Islet precursor cell (in vitro differentiated cells): Measurements from ENCODE around the gene PCBP2.
"Not testable (repeated sequence)": the region's sequence is repeated elsewhere in the genome, so short reads cannot be mapped to it uniquely, and the experiment has no call there.

Source experiments
- DNase-seq: peaks from one replicate; pipeline ENCODE4 v3.0.0-alpha.2; 2018

PCBP2 gene

GRCh38 chr12:53441040-53441833 lies 10.7 kb upstream of the PCBP2 start, which contains the start of gene PRR13:
PRR13 (plus strand) TSS chr12:53441734; CDS start chr12:53442715, 981 bp downstream.
- peak; percentile 100 for DNase-seq

GRCh38 chr12:53443955-53444354 lies 7.9 kb upstream of the PCBP2 start:
- no peak for DNase-seq

- DNase-seq, result not testable (repeated sequence)
Measured at GRCh38 chr12:53444593-53445325, 7.1 kb upstream of the PCBP2 start.

DNA sequence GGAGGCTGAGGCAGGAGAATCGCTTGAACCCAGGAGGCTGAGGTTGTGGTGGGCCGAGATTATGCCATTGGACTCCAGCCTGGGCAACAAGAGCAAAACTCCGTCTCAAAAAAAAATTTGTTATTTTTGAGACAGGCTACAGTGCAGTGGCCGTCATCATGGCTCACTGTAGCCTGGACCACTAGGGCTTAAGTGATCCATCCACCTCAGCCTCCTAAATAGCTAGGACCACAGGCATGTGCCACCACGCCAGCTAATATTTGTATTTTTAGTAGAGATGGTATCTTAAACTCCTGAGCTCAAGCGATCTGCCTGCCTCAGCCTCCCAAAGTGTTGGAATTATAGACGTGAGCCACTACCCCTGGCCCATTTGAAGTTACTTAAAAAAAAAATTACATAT lies 966 bp upstream of the PCBP2 start:
- no peak for DNase-seq

DNA sequence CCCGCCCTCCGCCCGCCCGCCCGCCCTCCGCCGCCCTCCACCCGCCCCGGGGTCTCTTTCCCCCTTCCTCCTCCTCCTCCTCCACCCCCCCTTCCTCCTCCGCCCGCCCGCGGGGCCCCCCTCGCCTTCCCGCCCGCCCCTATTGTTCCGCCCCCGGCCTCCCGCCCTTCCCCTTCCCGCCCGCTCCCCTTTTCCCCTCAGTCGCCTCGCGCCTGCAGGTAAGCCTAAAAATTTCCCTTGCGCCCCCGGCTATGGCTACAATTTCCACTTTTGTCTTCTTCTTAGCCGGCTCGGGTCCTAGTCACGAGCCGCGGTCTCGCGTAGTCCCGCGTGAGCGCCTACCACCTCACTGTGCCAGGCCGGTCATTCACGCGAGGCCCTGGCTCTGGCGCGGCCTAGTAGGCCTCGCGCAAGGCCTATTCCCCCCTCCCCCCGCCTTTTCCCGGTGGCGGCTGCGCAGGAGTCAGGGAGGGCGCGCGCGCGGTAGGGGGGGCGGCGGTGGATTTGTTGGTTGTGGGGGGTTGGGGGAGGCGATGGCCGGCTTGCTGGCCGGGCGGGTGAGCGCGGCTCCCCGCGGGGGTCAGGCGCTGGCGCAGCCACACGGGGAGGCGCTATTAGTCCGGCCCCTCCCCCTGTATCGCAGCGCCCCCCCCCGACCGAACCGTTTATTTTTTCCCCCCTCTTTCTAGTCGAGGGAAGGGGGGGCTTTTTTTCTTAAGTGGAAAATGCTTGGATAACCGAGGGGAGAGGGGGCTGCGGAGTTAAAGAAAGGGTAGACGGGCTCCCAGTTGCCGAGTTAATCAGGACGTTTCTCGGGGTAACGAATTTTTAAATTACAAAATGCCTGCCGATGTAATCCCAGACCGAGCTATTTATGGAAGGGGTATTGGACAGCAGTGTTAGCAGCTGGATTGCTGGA lies 516 bp downstream of the PCBP2 start:
- DNase-seq, result peak; percentile 88

DNA sequence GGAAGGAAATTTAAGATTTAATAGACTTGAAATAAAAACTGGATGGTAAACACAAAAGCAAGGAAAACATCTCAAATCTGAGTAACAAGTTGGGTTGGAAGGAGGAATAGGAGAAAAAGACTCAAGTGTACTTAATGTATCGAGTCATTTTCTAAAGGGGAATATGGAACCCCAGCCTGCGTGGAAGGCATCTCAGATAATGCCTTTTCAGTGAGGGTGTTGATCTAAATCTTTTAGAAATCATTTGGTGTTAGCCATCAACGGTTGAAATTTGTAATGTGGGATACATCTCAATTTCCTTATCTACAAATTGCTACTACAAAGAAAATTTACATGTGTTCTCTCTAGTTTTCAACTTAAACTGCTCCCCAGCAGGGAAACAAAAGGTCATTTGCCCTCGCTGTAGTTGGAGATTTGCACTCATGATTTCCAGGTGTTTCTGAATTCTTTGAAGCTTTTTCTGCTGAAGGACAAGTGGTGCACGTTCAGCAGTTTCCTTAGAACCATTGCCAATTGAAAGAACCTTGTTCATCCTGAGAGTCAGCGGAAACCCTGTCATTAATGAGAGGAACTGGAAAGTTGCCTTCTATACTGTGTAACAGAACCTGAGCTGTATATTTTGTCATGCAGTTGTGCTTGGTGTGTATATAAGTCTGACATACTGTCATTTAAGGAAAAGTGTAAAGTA lies 2.2 kb downstream of the PCBP2 start:
- no peak for DNase-seq

DNA sequence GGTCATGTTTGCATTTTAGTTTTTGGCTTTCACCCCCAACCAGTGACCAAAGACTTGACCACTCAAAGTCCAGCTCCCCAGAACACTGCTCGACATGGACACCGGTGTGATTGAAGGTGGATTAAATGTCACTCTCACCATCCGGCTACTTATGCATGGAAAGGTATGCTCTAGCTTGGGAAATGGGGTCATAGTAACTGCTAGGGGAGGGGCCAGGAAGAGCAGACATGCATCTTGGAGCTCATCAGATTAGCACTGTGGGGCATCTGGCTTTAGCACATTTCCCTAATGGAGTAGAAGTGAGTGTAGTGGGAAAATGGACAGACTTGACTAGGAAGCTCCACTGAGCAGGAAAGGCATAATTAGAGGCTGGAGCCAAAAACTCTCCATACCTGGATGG lies 2.8 kb downstream of the PCBP2 start:
- DNase-seq, result no peak

DNA sequence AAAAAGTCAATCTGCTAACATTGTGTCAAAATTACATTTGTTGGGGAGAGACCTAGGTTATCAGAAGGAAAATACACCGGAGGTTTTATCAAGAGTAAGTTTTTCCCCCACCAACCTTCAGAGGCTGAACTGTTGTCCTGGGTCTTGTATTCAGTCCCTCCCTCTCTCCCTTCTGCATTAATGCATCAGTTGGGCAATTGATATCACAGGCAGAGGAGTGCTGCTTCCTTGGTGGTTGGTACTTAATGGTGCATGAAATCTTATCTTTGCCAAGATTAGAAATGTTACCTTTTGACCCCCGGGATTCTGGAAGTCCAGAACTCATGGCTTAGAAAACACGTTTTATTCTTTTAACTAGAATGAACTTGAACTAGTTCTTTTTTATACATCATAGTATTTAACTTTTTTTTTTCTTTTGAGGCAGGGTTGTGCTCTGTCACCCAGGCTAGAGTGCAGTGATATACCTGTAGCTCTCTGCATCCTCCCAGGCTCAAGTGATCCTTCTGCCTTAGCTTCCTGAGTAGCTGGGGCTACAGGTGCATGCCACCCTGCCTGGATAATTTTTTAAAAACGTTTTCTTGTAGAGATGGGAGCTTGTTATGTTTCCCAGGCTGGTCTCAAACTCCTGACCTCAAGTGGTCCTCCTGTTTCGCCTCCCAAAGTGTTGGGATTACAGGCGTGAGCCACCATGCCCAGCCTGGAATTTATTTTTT lies 4.9 kb downstream of the PCBP2 start:
- no peak for DNase-seq

DNA sequence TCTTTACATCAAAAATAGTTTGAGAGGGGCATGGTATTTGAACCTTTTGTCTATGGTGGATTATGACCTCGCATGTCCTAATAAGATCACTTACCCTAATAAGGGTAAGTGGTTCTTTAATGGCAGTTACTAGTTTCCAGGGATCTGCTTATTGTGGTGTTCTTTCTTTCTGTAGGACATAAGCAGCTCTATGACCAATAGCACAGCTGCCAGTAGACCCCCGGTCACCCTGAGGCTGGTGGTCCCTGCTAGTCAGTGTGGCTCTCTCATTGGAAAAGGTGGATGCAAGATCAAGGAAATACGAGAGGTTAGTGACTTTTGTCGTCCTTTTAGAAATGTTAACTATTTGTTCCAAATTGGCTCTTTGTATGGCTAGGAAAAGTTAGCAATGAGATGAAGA lies 7.2 kb downstream of the PCBP2 start:
- no peak for DNase-seq

DNA sequence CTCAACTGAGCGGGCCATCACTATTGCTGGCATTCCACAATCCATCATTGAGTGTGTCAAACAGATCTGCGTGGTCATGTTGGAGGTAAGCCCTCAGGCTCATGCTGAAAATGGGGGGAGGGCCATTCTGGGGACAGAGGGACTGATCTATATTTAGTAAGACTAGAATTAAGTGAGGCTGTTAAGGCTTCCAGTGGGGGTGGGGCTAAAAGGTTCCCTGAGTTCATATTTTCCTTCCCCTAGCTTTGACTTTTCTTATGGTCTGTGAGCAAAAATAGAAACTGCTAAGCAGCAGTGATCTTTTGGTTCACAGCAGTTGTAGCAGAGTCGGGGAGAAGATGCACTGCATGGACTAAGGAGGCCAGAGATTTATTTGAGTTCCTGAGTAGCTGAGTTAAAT lies 9.2 kb downstream of the PCBP2 start:
- no peak for DNase-seq

- no peak for DNase-seq
Measured at GRCh38 chr12:53461591-53461990, 9.7 kb downstream of the PCBP2 start.

GRCh38 chr12:53462935-53463334 lies 11.0 kb downstream of the PCBP2 start:
- no peak for DNase-seq

- DNase-seq, result no peak
Measured at GRCh38 chr12:53463802-53464560, 12.1 kb downstream of the PCBP2 start.

- no peak for DNase-seq
Measured at GRCh38 chr12:53464685-53465418, 12.9 kb downstream of the PCBP2 start.

- DNase-seq, result no peak
Measured at GRCh38 chr12:53465679-53466078, 13.8 kb downstream of the PCBP2 start.

DNA sequence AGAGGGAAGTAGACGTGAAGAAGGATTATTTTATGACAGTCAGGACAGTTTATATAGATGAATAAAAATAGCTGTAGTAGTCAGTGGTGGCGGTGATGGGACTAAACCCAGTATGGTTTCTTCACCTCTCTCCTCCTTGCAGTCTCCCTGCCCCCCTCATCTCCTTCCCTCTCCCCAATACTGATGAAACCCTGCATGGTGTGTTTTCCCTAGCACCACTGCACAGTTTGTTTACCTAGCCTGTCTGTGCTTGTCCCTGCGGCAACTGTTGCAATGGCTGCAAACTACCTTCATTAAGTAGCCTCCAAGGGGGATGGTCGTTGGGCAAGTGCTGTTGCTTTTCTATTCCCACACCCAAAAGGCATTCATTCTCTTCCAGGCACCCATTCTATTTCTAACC lies 14.7 kb downstream of the PCBP2 start:
- DNase-seq, result no peak

DNA sequence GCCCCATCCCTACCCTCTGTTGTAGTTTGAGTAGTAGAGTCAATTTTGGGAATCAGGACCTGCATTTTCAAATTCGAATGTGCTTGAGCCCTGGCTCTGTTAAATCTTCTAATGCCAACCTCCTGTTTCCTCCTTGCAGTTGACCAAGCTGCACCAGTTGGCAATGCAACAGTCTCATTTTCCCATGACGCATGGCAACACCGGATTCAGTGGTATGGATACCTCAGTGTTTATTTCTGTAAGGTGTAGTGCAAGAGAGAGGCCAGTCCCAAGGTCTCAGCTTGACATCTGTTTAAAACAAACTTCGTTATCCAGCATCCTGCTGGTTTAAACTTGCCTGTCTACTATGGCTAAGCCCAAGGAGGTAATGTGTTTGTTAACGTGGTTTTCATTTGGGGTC lies 15.2 kb downstream of the PCBP2 start:
- no peak for DNase-seq

DNA sequence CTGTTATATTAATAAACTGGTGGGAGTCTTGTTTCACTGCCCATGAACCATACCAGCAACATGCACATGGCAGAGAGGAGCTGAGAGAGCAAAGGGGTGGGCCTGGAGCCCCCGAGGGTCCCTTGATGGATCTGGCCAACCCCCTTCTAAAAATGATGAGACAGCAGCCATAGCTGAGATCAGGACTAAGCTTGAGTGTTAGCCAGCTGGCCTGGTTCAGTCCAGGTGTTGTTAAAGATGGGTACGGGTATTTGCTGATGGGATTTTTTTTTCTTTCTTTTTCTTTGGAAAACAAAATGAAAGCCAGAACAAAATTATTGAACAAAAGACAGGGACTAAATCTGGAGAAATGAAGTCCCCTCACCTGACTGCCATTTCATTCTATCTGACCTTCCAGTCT lies 16.0 kb downstream of the PCBP2 start:
- no peak for DNase-seq

DNA sequence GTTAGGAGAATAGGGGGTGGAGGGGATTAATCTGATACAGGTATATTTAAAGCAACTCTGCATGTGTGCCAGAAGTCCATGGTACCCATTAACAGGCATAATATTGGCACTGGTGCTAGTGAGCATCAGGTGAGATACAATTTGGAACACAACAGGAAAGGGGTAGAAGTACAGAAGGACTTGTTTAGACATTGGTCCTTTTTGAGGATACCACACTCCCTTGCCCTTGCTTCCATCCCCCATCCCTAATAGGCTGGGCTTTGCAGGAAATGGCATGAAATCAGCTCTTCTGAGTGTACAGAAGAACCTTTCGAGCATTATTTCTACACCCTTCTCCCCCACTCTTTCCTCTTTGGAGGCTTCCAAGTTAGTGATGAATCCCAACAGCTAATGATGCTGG lies 16.4 kb downstream of the PCBP2 start:
- no peak for DNase-seq

GRCh38 chr12:53472056-53472582 lies 20.2 kb downstream of the PCBP2 start:
- DNase-seq, result no peak
